ENCODE measurements around the gene SAFB2.

DNA sequence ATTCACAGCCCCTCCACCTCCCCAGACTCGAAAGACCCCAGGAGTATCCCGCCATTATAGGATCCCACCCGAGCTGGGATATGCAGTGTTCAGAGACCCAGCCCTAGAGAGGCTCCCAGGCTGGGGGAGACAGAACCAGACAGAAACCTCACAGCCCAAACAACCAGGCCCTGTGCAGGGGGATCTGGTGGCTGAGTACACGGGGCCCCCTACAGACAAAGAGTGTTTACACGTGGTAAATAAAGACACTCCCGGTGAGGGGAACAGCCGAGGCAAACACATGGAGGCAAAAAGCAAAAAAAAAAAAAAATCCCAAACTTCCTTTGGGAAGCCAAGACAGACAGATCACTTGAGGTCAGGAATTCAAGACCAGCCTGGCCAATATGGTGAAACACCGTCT is 79.9 kb downstream of the SAFB2 start:
- TF ChIP-seq, protein P1, sequence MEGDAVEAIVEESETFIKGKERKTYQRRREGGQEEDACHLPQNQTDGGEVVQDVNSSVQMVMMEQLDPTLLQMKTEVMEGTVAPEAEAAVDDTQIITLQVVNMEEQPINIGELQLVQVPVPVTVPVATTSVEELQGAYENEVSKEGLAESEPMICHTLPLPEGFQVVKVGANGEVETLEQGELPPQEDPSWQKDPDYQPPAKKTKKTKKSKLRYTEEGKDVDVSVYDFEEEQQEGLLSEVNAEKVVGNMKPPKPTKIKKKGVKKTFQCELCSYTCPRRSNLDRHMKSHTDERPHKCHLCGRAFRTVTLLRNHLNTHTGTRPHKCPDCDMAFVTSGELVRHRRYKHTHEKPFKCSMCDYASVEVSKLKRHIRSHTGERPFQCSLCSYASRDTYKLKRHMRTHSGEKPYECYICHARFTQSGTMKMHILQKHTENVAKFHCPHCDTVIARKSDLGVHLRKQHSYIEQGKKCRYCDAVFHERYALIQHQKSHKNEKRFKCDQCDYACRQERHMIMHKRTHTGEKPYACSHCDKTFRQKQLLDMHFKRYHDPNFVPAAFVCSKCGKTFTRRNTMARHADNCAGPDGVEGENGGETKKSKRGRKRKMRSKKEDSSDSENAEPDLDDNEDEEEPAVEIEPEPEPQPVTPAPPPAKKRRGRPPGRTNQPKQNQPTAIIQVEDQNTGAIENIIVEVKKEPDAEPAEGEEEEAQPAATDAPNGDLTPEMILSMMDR (IDR thresholded peaks at IDR 0.05 in 4 of 5, conservative IDR thresholded peaks at IDR 0.05 in 1 of 5), result no peak
- no peak for TF ChIP-seq POLR2A (IDR thresholded peaks at IDR 0.05)
